Fibroblast of skin of scalp (primary cell): Measurements from ENCODE around the gene CCDC57.
A peak's percentile ranks its signal among the peaks of the same experiment; 100 is the strongest.
"Not testable (repeated sequence)": the region's sequence is repeated elsewhere in the genome, so short reads cannot be mapped to it uniquely, and the experiment has no call there.

Experiments used
- DNase-seq: peaks from one replicate; pipeline ENCODE4 v3.0.0-alpha.2; 2013

The CCDC57 gene

DNA sequence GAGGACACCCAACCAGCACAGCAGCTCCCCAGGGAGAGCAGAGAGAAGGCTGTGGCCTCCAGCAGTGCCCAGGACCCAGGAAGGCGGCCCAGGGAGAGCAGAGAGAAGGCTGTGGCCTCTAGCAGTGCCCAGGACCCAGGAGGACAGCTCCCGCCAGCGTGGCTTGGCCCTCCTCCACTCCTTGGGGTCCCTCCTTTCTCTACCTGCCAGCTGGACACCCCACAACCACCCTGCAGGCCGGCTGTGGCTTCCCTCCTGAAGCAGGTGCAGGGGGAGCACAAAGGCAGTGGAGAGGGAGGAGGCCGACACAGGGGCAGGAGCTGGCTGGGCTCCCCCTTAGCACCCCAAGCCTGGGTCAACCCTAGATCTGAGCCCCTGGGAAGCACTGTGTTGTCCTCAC is 60.5 kb downstream of the CCDC57 start:
- DNase-seq, result no peak

DNA sequence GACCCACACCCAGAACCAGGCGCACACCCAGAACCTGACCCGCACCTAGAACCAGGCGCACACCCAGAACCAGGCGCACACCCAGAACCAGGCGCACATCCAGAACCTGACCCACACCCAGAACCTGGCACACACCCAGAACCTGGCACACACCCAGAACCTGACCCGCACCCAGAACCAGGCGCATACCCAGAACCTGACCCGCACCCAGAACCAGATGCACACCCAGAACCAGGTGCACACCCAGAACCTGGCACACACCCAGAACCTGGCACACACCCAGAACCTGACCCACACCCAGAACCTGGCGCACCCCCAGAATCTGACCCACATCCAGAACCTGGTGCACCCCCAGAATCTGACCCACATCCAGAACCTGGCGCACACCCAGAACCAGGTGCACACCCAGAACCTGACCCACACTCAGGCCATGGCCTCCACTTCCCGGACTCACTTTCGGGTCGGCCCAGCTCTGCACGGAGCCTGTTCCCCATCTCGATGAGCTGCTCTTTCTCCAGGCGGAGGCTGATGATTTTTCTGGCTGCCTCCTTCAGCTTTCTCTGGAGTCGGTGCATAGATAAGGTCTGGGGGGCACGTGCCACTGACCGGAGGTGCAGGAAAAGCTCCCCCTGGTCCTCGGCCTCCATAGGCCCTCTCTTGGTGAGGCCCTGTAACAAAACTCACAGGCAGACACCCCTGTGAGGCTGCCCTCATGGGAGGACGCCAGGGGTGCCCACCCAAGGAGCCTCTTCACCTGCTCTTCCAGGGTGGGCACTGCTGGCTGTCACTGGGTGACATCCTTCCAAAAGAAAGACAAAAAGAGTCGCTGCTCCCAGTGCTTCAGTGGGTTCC is 61.3 kb downstream of the CCDC57 start:
- DNase-seq, result no peak

DNA sequence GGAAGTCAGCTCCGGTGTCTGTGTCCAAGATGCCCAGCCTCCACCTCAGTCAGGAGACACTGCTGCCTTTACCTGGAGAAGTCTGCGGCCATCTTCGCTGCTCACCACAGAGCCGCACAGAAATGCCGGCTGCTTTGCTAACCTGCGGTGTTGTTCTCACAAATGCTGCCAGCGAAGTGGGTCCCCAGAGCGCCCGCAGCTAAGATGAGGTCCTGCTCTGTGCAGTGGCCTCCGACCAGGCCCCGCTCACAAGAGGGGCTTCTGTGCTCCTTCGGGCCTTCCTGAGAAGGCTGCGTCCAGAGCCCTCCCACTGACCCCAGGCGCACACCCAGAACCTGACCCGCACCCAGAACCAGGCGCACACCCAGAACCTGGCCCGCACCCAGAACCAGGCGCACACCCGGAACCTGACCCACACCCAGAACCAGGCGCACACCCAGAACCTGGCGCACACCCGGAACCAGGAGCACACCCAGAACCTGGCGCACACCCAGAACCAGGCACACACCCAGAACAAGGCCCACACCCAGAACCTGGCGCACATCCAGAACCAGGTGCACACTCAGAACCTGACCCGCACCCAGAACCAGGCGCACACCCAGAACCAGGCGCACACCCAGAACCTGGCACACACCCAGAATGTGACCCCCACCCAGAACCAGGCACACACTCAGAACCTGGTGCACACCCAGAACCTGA is 63.1 kb downstream of the CCDC57 start:
- DNase-seq, result no peak

DNA sequence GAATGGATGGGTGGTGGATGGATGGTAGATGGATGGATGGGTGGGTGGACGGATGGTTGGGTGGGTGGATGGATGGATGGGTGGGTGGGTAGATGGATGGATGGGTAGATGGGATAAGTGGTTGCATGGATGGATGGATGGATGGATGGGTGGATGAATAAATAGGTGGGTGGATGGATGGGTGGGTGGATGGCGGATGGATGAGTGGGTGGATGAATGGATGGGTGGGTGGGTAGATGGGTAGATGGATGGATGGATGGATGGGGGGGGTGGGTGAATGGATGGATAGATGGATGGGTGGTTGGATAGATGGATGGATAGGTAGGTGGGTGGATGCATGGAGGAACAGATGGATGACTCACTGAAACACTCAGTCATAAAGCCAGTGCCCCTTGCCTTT is 63.6 kb downstream of the CCDC57 start:
- no peak for DNase-seq

DNA sequence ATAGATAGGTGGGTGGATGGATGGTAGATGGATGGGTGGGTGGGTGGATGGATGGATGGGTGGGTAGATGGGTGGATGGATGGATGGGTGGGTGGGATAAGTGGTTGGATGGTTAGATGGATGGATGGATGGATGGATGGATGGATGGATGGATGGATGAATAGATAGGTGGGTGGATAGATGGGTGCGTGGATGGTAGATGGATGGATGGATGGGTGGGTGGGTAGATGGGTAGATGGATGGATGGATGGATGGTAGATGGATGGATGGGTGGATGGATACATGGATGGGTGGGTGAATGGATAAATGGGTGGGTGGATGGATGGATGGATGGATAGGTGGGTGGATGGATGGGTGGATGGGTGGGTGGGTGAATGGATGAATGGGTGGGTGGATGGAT is 64.6 kb downstream of the CCDC57 start:
- no peak for DNase-seq

DNA sequence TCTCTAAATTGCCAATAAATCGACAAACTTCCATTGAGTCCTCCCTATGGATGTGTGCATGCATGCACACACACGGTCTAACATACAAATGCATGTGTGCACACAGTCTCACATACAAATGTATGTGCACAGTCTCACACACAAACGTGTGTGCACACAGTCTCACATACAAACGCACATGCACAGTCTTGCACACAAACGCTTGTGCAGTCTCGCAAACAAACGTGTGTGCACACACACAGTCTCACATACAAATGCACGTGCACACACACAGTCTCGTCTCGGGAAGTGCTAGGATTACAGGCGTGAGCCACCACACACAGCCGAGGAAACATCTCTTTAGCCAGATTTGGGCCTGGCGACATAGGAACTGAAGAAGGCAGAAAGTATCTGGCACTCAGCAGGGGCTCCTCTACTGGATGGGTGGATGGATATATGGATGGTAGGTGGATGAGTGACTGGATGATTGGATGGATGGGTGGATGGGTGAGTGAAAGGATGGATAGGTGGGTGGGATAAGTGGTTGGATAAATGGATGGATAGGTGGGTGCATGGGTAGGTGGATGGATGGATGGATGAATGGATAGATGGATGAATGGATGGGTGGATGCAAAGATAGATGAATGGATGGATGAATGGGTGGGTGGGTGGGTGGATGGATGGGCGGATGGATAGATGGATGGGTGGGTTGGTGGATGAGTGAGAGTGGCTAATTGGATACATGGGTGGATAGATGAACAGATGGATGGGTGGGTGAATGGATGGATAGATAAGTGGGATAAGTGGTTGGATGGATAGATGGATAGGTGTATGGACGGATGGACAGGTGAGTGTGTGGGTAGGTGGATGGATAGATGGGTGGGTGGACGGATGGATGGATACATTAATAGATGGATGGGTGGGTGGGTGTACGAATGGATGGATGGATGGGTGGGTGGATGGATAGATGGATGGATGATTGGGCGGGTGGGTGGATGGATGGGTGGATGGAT is 65.7 kb downstream of the CCDC57 start:
- DNase-seq, result no peak

DNA sequence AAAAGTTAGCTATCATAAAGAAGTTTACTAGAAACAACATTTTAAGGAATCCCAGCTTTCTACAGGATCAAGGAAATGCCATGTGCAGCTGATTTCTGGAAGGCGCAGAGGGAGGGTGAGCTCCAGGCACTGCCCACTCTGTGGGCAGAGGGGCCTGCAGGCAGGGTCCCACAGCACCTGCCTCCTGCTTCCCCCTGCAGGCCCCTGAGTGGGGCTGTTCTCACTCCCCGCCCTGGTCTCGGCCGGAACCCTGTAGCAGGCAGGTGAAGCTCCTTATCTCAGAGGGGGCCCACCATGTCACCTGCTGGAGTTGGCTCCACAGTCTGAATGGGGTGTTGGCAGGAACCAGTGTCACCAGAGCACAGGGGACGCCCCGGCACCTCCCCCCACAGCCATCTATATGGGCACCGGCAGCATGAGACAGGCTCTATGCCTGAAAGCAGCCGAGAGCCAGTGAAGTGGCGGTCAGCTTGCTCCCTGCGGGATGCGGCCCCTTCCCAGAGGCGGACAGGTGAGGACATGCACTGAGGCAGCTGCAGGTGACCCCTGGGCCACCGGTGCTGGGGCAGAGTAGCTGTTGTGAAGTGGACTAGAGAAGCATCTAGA is 67.0 kb downstream of the CCDC57 start:
- DNase-seq, result no peak

DNA sequence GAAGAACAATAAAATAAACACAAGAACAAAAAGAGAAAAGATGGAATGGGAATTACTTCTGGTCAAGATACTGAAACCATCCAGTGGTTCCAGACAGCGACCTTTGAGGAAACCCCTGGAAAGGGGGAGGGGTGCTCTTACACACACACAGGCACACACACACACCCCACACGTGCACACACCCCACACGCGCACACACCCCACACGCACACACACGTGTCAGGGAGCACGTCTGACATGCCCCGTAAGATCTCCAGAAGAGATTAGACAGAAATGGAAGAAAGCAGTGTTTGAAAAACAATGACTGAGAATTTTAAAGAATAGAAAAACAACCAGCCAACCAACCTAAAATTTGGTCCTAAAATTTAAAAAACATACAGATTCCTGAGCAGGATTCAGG is 69.3 kb downstream of the CCDC57 start:
- no peak for DNase-seq

DNA sequence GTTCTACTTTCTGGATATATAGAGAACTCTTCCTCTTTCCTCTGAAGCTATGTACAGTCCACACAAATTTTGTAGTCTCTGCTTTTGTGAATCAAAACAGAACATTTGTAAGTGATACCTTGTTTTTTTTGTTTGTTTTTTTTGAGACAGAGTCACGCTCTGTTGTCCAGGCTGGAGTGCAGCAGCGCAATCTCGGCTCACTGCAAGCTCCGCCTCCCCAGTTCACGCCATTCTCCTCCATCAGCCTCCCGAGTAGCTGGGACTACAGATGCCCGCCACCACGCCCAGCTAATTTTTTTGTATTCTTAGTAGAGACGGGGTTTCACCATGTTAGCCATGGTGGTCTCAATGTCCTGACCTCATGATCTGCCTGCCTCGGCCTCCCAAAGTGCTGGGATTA is 72.7 kb downstream of the CCDC57 start:
- not testable (repeated sequence) for DNase-seq

DNA sequence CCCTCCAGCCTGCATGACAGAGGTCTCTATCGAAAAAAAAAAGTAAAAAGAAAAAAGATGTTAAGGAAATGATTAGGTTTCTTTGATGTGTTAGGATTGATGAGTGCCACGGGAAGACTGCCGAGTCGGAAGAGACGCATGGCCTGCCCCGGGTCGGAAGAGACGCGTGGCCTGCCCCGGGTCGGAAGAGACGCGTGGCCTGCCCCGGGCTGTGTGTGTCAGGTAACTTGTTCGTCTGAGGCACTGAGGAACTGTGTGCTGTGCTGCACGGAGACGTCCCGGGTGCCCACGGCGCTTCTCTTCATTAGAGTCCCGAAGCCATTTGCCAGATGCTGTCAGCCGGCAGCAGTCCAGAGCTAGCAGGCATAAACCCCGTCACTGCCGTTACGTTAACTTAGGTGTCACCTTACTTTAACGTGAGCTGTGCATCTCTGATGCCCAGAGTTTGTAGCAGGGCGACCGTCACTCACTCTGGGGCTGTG is 74.1 kb downstream of the CCDC57 start:
- DNase-seq, result no peak

DNA sequence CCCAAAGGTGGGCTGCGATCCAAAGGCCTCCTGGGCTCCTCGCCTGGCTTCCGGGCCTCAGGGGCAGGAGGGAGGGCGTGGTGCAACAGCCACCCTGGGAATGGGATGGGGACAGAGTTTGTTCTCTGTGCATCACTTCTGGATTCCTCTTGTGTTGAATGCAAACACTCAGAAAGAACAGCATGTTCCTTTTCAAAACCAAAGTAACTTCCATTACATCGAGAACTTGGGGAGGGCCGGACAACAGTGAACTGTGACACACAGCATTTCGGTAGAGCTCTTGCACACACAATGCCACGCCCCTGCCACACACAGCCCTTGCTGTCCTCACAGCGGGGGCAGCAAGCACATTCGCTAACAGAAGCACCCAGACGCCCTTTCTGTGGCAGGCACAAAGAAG is 78.5 kb downstream of the CCDC57 start:
- no peak for DNase-seq

DNA sequence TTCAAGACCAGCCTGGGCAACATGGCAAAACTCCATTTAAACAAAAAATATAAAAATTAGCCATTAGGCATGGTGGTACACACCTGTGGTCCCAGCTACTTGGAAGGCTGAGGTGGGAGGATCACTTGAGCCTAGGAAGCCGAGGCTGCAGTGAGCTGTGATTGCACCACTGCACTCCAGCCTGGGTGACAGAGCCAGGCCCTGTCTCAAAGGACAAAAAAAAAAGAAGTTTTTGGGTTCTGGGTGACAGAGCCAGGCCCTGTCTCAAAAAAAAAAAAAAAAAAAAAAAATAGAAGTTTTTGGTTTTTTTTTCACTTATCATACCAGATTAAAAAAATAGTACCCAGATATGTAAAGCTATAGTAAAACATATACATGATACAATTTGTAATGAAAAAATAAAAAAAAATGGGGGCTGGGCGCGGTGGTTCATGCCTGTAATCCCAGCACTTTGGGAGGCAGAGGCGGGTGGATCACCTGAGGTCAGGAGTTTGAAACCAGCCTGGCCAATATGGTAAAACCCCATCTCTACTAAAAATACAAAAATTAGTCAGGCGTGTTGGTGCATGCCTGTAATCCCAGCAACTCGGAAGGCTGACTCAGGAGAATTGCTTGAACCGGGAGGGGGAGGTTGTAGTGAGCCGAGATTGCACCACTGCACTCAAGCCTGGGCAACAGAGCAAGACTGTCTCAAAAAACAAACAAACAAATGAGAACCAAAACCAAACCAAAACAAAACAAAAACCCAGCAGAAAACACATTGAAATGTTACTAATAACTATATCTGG is 79.3 kb downstream of the CCDC57 start:
- DNase-seq, result peak; percentile 47

DNA sequence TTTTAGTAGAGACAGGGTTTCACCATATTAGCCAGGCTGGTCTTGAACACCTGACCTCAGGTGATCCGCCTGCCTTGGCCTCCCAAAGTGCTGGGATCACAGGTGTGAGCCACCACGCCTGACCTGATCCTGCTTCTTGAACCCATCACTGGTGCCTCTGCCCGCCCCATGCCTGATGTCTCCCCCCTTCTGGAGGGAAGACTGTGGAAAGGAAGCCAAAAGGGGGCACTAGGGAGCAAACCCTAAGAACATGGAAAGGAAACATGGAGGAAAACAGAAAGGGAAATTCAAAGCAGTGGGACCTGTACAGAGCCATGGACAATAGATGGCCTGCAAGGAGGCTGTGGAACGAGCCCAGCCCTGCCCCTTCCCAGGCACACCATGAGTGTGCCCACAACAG is 83.5 kb downstream of the CCDC57 start:
- DNase-seq, result no peak

DNA sequence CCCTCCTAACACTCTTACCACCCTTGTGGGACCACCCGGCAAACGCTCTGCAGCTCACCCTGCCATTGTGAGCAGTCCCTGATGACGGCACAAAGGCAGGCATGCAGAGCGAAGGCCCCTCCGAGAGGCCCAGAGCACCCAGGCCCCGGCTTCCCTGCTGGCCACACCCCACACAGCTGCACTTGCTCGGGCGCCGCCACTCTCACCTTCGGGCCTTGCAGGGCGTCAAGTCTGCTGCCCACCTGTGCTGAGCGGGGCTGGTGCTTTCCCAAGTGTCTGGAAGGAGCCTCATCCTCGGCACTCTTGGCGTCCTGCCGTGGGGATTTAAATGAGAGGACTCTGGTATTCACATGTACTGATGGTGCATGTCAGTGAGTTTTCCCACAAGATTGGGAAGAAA is 84.4 kb downstream of the CCDC57 start:
- no peak for DNase-seq

DNA sequence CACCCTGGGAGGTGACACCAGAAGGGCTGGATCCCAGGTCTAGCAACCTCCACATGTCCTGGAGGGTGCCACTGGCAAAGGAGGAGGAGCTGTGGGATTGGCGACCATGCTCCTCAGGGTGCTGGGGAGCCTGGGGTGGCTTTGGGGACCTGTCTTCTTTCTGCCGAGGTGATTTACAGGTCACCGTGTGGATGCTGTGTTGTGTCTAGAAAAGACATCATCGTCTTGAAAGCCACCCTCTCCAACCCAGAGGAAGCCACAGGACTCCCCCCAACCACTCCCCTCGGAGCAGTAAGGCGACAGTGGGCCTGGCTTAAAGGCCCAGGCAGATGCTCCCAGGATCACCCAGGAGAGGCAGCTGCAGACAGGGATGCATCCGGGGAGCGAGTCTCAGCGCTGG is 84.9 kb downstream of the CCDC57 start:
- no peak for DNase-seq

DNA sequence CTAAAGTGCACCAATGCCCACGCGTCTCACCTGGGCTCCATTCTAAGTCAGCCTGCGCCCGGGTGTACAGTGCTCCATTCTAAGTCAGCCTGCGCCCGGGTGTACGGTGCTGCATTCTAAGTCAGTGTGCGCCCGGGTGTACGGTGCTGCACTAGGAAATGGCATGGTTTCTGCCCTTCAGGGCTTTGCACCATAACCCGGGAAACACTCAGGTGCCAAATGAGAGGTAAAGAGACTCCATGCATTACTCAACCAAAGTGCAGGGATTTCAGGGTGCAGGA is 85.4 kb downstream of the CCDC57 start:
- no peak for DNase-seq

DNA sequence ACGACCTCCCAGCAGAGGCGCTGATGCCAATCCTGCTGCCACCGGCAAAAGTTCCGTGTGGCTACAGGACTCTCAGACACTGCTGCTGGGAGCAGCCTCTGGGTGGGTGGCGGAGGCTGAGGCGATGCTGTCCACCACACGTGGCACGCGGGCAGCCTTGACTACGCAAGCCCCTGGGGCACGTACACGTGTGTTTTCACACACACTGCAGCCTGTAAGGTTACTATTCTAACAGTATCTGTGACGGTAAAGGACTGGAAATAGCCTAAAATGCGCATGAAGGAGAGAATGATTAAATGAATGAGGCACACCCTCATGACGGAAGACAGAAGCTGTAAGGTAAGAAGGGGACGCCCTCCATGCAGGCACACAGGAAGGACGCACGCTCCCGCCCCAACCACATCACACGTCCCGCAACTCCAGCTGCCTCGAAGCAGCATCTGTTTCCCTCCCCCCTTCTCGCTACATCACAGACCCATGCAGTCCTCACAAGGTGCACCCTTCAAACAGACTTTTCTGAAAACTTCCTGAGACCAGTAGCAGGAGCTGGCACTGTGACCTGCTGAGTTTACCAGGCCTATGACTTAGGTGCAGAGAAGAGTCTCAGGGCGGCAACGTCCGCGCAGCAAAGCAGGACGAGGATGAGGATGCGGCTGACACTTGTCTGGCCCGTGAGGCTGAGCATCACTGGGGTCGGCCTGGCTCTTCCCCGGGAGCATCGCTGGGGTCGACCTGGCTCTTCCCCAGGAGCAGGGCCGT is 85.9 kb downstream of the CCDC57 start:
- DNase-seq, result no peak

DNA sequence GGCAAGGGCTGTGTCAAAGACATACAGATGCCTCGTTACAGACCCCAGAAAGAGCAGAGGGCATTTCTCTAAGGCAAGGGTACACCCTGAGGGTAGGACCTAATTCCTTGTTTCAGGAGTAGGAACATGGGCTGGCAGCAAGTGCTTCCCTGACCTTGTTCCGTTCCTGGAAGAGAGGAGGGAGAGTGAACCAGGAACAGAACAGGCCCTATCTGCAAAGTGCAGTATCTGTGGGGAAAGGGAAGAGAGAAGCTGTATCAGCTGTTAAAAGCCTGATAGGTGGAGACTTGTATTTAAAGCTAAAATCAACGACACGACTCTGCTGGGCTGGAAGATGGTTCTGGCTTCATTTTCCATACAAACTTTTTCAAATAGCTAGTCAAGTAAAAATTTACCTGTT is 88.5 kb downstream of the CCDC57 start:
- no peak for DNase-seq

DNA sequence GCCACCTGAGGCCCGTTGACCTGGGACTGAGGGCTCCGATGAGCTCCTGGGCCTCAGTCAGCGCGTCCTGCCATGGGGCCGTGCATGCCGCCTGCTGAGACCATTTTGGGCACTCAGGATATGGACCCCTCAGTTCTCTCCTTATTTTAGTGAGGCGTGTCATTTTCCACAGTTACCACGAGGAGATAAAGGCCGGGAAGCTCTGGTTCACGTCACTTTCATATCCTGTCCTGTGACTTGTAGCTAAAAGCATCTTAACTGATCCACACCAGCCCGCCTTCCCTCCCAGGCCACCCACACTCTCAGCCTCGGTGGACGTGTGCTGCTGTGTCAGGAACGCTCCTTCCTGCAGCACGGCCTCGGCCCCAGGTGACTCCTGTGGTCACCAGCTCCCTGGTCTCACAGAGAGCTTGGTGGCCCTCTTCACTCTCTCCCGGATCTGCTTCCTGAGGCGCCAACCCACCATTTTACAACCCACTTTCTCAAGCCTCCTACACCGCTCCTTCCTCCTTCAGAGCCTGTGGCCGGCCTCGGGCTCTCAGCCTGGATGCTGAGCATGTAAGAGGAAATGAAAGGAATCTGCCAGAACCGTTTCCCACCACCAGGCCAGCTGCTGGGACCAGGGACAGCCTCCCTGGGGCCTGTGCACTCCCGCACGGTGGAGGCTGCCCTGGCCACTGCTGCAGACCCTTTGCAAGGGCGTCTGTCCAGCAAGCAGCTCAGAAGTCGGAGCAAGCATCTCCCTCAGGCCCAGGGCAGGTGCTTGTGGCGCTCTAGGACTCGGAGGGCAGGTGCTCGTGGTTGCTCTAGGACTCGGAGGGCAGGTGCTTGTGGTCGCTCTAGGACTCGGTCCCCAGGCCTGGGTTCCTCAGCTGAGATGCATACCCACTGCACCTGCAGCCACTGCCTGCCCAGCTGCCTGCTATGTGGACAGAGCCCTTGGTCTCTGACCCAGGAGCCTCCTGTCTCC is 90.7 kb downstream of the CCDC57 start:
- no peak for DNase-seq

DNA sequence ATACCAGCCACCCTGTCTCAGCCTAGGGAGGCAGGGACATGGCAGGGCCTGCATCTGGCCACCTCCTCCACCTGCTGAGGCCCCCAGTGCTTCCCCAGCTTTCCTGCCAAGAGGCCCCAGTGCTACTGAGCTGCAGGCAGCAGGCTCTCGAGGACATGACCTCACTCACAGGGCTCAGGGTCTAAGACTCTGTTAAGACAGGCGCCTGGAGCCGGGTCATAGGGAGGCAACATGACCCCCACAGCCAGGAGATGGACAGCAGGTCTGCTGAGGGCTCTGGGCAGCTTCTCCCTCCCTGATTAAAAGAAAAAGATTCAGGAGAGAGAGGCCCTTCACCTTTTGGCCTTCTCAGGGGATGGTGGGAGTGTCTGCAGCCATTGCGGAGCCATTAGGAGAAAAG is 91.4 kb downstream of the CCDC57 start:
- DNase-seq, result no peak
